Measurements from ENCODE around the gene CCDC188. TPM values are rescaled to one million over a fixed set of nuclear protein-coding genes. Genes with fewer than 3 reads are reported as not detected.

The CCDC188 gene
- total RNA-seq, 1 experiment from 2014 or later = not detected

DNA sequence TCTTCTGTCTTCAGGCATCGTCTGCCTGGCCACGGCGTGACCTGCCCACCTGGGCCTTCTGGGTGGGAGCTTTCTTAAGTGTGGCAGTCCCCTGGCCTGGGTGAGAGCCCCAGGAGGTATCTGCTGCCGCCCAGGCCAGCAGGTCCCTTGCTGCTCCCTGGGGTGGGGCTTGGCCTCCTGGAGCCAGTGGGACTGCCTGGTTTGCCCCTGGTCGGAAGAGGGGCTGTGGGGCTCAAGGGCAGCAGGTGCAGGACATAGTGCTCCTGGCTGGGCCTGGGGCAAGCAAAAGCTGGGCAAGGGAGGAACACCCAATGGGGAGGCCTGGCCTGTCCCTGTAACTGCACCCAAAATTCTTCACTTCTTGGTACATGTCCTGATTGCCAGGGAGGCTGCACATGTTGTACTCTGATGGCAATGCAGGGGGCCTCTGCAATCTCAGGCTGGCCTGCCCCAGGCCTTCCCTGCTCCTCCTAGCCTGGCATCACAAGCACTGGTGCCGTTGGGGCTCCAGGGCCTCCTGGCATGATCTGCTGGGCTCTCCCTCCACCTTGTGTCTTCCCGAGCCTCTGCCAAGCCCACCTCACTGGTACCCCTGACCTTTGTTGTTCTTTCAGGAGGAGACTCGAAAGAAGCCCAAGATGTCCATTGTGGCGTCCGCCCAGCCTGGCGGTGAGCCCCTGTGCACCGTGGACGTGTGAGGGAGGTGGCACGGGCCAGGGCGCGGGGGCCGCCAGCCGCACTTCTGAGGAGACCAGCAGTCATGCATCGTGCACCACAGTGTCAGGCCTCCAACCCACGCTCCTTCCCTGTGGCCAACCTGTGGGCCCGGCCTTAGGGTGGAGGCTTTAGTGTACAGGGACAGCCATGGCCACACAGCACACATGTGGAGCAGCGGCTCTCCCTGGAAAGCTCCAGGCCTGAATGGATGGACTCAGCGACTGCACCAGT lies 41.2 kb downstream of the CCDC188 start:
- H3K27me3 Mint-ChIP-seq (ENCODE audit: low read depth) = no peaks in the 10 kb centered on the region; the same call in 1 of the 2 replicates
- no peaks in the 10 kb centered on the region for H4K20me1 ChIP-seq (ENCODE audit: control insufficient read depth, insufficient read depth, insufficient read length)

More for the DNA sequence above, 41.2 kb downstream of the CCDC188 start:
- Histone ChIP-seq H2BK20ac (ENCODE audit: low read depth, low read length, poor library complexity, severe bottlenecking) (no peak overlapping the region), H4K5ac (ENCODE audit: insufficient read length, low read depth, low read length) (no peak overlapping the region), H3K4me1 (ENCODE audit: insufficient read depth, low read length) (no peaks in the 10 kb centered on the region), H2BK15ac (ENCODE audit: low read depth, low read length) (no peak overlapping the region), H3K4me2 (ENCODE audit: insufficient read depth, insufficient read length, low read length) (no peak overlapping the region), H3K79me2 (ENCODE audit: insufficient read depth, low read length) (no peaks in the 10 kb centered on the region), H4K91ac (ENCODE audit: insufficient read length, low read depth, low read length) (no peak overlapping the region), H3K23me2 (ENCODE audit: insufficient read length, low read depth, low read length, poor library complexity, severe bottlenecking) (no peaks in the 10 kb centered on the region), H3K18ac (ENCODE audit: insufficient read length, low read depth, low read length) (no peak overlapping the region), H3K9ac (ENCODE audit: extremely low read depth, insufficient read length, low read length) (no peak overlapping the region), H3T11ph (ENCODE audit: low read length) (no peak overlapping the region), H2BK5ac (ENCODE audit: insufficient read length, low read length) (no peak overlapping the region), H3K79me1 (ENCODE audit: insufficient read depth, low read depth, low read length, poor library complexity, severe bottlenecking) (no peaks in the 10 kb centered on the region), H2AFZ (ENCODE audit: low read length) (no peak overlapping the region), H3K27me3 (ENCODE audit: insufficient read depth, low read length) (no peaks in the 10 kb centered on the region), H2AK5ac (ENCODE audit: insufficient read length, low read length) (no peak overlapping the region), H3K4ac (ENCODE audit: low read depth, low read length) (no peak overlapping the region), H3K23ac (ENCODE audit: insufficient read length, low read depth, low read length) (no peak overlapping the region), H3K14ac (ENCODE audit: insufficient read depth, low read length) (no peak overlapping the region), H3K9me3 (ENCODE audit: control insufficient read depth, low read depth, low read length) (no peaks in the 10 kb centered on the region), H4K8ac (replicated peaks; ENCODE audit: insufficient read length, low read depth, low read length) (no peak overlapping the region), H3K56ac (ENCODE audit: insufficient read length, low read depth, low read length) (no peak overlapping the region), H2BK120ac (ENCODE audit: low read depth, low read length, poor library complexity, severe bottlenecking) (no peak overlapping the region), H2BK12ac (ENCODE audit: insufficient read length, low read depth, low read length) (no peak overlapping the region), H3K27ac (ENCODE audit: insufficient read length, low read depth, low read length) (no peak overlapping the region)
- WGBS (ENCODE audit: extremely low coverage, insufficient read length, low lambda C conversion rate) = no CpG with 5 or more reads among the region's 23 CpGs
- H3K27ac Mint-ChIP-seq = no peak overlapping the region
- no peaks in the 10 kb centered on the region; a peak in 2 of 4 replicates for H3K4me1 Mint-ChIP-seq
- TF ChIP-seq, protein P1, sequence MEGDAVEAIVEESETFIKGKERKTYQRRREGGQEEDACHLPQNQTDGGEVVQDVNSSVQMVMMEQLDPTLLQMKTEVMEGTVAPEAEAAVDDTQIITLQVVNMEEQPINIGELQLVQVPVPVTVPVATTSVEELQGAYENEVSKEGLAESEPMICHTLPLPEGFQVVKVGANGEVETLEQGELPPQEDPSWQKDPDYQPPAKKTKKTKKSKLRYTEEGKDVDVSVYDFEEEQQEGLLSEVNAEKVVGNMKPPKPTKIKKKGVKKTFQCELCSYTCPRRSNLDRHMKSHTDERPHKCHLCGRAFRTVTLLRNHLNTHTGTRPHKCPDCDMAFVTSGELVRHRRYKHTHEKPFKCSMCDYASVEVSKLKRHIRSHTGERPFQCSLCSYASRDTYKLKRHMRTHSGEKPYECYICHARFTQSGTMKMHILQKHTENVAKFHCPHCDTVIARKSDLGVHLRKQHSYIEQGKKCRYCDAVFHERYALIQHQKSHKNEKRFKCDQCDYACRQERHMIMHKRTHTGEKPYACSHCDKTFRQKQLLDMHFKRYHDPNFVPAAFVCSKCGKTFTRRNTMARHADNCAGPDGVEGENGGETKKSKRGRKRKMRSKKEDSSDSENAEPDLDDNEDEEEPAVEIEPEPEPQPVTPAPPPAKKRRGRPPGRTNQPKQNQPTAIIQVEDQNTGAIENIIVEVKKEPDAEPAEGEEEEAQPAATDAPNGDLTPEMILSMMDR (conservative IDR thresholded peaks at IDR 0.05) = no peak
- H3K36me3 Mint-ChIP-seq (ENCODE audit: insufficient read depth in 1 of 3, low read depth in 3 of 3) = peaks cover 29 to 77% (median 65%) of the 10 kb centered on the region in 3 experiments; a peak in 6 of 7 replicates
- no peak for DNase-seq
- no peak overlapping the region for H3K4me3 Mint-ChIP-seq
- H3K9me3 Mint-ChIP-seq = no peaks in the 10 kb centered on the region

Data from H9 (cell line).